Kidney (tissue), 14 donors: ENCODE data around the gene NRXN3. TPM values are rescaled to one million over a fixed set of nuclear protein-coding genes. Genes with fewer than 3 reads are reported as not detected.

Experiments used
- DNase-seq, 5 donors: peaks; one replicate each; pipeline ENCODE4 v3.0.0-alpha.2; 2013 to 2020
- FAIRE-seq: peaks from 2 replicates; lab custom pipeline; 2012; peaks lifted over from hg19 to GRCh38; lab: Jason Lieb, UNC
- H3K27ac ChIP-seq, 2 donors: one replicate each; pipeline ENCODE4 v1.7.0; 2013; ENCODE audit warnings: low read depth in 2 of 2, low read length in 2 of 2, inconsistent platforms in 1 of 2
- H3K27me3 ChIP-seq: one replicate; pipeline ENCODE4 v1.7.1; 2013; ENCODE audit warnings: low read length, inconsistent platforms; ENCODE audit not compliant: control insufficient read depth, insufficient read depth
- H3K36me3 ChIP-seq, 3 donors: one replicate each; pipeline versions ENCODE4 v1.7.0 to v1.7.1; 2013; ENCODE audit warnings: low read length in 3 of 3, control low read depth in 1 of 3, inconsistent platforms in 1 of 3; ENCODE audit not compliant: insufficient read depth in 3 of 3, control insufficient read depth in 2 of 3
- H3K4me1 ChIP-seq, 3 donors: one replicate each; pipeline versions ENCODE4 v1.7.0 to v1.7.1; 2013; ENCODE audit warnings: low read length in 3 of 3, inconsistent platforms in 1 of 3, low read depth in 1 of 3; ENCODE audit not compliant: control insufficient read depth in 2 of 3, insufficient read depth in 2 of 3
- H3K4me3 ChIP-seq, 3 donors: one replicate each; pipeline versions ENCODE4 v1.7.0 to v1.8.1; 2013; ENCODE audit warnings: low read length in 3 of 3, control low read depth in 1 of 3, inconsistent platforms in 1 of 3
- H3K9ac ChIP-seq, 3 donors: one replicate each; pipeline versions ENCODE4 v1.7.0 to v1.7.1; 2013; ENCODE audit warnings: low read length in 3 of 3, control low read depth in 1 of 3, inconsistent platforms in 1 of 3
- H3K9me3 ChIP-seq, 3 donors: one replicate each; pipeline versions ENCODE4 v1.7.0 to v1.7.1; 2013; ENCODE audit warnings: low read length in 3 of 3, control low read depth in 1 of 3, inconsistent platforms in 1 of 3; ENCODE audit not compliant: control insufficient read depth in 2 of 3, insufficient read depth in 1 of 3
- CTCF ChIP-seq: IDR thresholded peaks from 3 replicates; pipeline ENCODE4 v1.5.1; 2012; ENCODE audit warnings: mild to moderate bottlenecking, moderate library complexity, borderline replicate concordance; ENCODE audit not compliant: insufficient read depth; ENCODE audit errors: extremely low read depth
- intact Hi-C: fragments of 100-400 bp; cut with DNase I; formaldehyde crosslinking; loops from one replicate; pipeline ENCODE4 v1.11.1; 2022
- polyA plus RNA-seq: library from polyadenylated mRNA; stranded (reverse); fragments of 350-450 nt; fragmentation: Illumina TruSeq; extraction: RNeasy Lipid Tissue Mini Kit (QIAGEN cat#74804); gene quantifications from one replicate; pipeline ENCODE4 v1.2.3, GENCODE V29; 2014; ENCODE audit warnings: low read depth, low replicate concordance; ENCODE audit not compliant: insufficient read depth
- total RNA-seq: library from RNA; stranded (reverse); fragmentation: NEBNext Ultra II Directional; extraction: Animal tissue kit (Norgen Biotek cat#: 25700); gene quantifications from one replicate; pipeline ENCODE4 v1.2.1, GENCODE V29; 2021
- donor health status: control.
- donor health status: control.
- donor health status: control.
- donor health status: control.
- donor health status: control.
- donor health status: DM: yes; HTN: yes; CAD: no.
- donor health status: Normal renal cell carcinoma (clear cell type).

Gene NRXN3
- total and polyA plus RNA-seq, 2 donors from 2014 or later = 1.5 to 2.4 TPM

GRCh38 chr14:79602742-79603141 lies 1432.6 kb downstream of the NRXN3 start:
- H3K27ac ChIP-seq = no peak overlapping the region
- no peak for FAIRE-seq
- H3K4me1 ChIP-seq = no peaks in the 10 kb centered on the region
- no peaks in the 10 kb centered on the region for H3K36me3 ChIP-seq
- no peaks in the 10 kb centered on the region for H3K27me3 ChIP-seq
- H3K9ac ChIP-seq = no peak overlapping the region
- TF ChIP-seq CTCF = no peak
- H3K9me3 ChIP-seq = no peaks in the 10 kb centered on the region
- no peak for DNase-seq
- H3K4me3 ChIP-seq = no peak overlapping the region
- intact Hi-C loops = no loop called here

GRCh38 chr14:79605849-79606248 lies 1435.7 kb downstream of the NRXN3 start:
- H3K27ac ChIP-seq = no peak overlapping the region
- intact Hi-C loops = no loop called here
- DNase-seq (peak in 1 of 5 donors; percentile 25), FAIRE-seq (no peak)
- H3K4me1 ChIP-seq = no peaks in the 10 kb centered on the region
- no peak overlapping the region for H3K4me3 ChIP-seq
- H3K36me3 ChIP-seq = no peaks in the 10 kb centered on the region
- H3K27me3 ChIP-seq = no peaks in the 10 kb centered on the region
- H3K9me3 ChIP-seq = no peaks in the 10 kb centered on the region
- H3K9ac ChIP-seq = no peak overlapping the region
- TF ChIP-seq CTCF = no peak

- Histone ChIP-seq H3K27ac (no peak overlapping the region), H3K4me3 (no peak overlapping the region), H3K27me3 (no peaks in the 10 kb centered on the region), H3K36me3 (no peaks in the 10 kb centered on the region), H3K9ac (no peak overlapping the region), H3K4me1 (no peaks in the 10 kb centered on the region), H3K9me3 (no peaks in the 10 kb centered on the region)
- TF ChIP-seq CTCF = no peak
- no peak for FAIRE-seq
- DNase-seq = no peak
- intact Hi-C loops = no loop called here
These were observed 1438.3 kb downstream of the NRXN3 start for GRCh38 chr14:79608446-79608845.

GRCh38 chr14:79613625-79614024 lies 1443.5 kb downstream of the NRXN3 start:
- Histone ChIP-seq H3K27me3 (no peaks in the 10 kb centered on the region), H3K9me3 (no peaks in the 10 kb centered on the region), H3K9ac (no peak overlapping the region), H3K4me1 (no peaks in the 10 kb centered on the region), H3K27ac (no peak overlapping the region), H3K36me3 (no peaks in the 10 kb centered on the region), H3K4me3 (no peak overlapping the region)
- no peak for DNase-seq
- no peak for TF ChIP-seq CTCF
- intact Hi-C loops = no loop called here
- FAIRE-seq = no peak
